ENCODE results near the gene TRPV5.

TRPV5 gene

DNA sequence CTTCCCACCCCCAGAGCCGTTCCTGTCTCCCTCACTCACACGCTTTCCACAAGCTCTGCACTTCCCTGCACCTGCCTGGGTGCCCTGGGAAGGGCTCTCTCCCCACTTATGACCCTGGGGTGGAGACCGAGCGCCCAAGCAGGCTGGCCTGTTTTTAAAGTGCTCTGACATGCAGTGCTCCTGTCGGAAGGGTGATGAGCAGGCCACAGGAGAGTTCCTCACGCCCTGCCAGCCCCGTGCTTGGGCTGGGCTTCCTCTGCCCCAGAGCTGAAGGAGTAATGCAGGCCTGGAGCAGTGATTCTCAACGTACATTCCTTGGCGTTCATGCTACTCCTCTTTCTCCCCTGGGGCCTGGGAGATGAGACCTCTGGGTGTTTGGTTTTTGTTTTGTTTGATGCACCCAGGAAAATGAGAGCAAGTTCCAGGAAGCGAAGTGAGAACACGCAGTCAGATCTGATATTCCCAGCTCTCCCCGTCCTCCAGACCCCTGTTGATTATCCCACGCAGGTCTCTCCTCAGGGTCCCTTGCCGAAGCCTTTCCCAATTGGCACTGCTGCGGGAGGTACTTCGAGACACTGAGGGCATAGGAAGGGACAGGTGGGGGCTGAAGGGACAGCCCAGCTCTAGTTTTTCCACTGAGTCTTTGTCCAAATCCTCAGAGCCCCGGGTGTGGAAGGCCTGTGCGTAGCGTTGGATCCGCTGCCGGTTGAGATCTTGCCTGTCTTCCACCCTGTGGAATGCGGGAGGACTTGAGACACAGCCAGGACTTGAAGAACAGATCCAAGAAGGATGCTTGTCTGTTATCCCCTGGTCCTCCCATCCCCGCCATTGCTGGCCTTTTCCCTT is 62.1 kb downstream of the TRPV5 start:
- TF ChIP-seq, protein P1, sequence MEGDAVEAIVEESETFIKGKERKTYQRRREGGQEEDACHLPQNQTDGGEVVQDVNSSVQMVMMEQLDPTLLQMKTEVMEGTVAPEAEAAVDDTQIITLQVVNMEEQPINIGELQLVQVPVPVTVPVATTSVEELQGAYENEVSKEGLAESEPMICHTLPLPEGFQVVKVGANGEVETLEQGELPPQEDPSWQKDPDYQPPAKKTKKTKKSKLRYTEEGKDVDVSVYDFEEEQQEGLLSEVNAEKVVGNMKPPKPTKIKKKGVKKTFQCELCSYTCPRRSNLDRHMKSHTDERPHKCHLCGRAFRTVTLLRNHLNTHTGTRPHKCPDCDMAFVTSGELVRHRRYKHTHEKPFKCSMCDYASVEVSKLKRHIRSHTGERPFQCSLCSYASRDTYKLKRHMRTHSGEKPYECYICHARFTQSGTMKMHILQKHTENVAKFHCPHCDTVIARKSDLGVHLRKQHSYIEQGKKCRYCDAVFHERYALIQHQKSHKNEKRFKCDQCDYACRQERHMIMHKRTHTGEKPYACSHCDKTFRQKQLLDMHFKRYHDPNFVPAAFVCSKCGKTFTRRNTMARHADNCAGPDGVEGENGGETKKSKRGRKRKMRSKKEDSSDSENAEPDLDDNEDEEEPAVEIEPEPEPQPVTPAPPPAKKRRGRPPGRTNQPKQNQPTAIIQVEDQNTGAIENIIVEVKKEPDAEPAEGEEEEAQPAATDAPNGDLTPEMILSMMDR (IDR thresholded peaks at IDR 0.05; ENCODE audit: low read depth, low read length): no peak
- no peak overlapping the region for H3K4me3 ChIP-seq (ENCODE audit: low read depth, low read length)

GRCh38 chr7:142870566-142871259 is 62.8 kb downstream of the TRPV5 start:
- TF ChIP-seq, protein P1 (IDR thresholded peaks at IDR 0.05; ENCODE audit: low read depth, low read length): no peak
- no peak overlapping the region for H3K4me3 ChIP-seq (ENCODE audit: low read depth, low read length)

GRCh38 chr7:142870147-142870559 is 63.4 kb downstream of the TRPV5 start:
- TF ChIP-seq, protein P1 (IDR thresholded peaks at IDR 0.05; ENCODE audit: low read depth, low read length): no peak
- no peak overlapping the region for H3K4me3 ChIP-seq (ENCODE audit: low read depth, low read length)

- TF ChIP-seq, protein P1 (IDR thresholded peaks at IDR 0.05; ENCODE audit: low read depth, low read length): no peak
- no peak overlapping the region for H3K4me3 ChIP-seq (ENCODE audit: low read depth, low read length)
Measured at GRCh38 chr7:142869434-142869833, 64.1 kb downstream of the TRPV5 start.

DNA sequence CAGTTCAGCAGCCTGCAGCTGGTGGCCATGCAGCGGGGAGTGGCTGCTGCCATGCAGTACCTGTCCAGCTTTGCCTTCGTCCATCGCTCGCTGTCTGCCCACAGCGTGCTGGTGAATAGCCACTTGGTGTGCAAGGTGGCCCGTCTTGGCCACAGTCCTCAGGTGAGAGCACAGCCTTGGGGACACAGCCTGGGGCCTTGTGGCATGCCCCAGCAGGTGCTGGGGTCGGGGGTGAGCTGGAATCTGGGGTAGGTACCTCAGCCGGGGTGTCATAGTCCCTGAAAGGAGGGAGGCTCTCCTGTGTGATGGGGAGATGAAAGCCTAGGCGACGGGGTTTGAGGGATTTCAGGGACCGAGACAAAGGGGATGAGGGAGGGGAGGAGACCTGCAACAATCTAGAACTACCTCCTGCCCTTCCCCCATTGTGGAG is 64.5 kb downstream of the TRPV5 start:
- TF ChIP-seq, protein P1 (IDR thresholded peaks at IDR 0.05; ENCODE audit: low read depth, low read length): no peak
- H3K4me3 ChIP-seq (ENCODE audit: low read depth, low read length): no peak overlapping the region

- no peak overlapping the region for H3K4me3 ChIP-seq (ENCODE audit: low read depth, low read length)
- TF ChIP-seq, protein P1 (IDR thresholded peaks at IDR 0.05; ENCODE audit: low read depth, low read length): no peak
Measured at GRCh38 chr7:142868188-142868985, 65.2 kb downstream of the TRPV5 start.

All from WI38 (cell line).